Measurements from ENCODE around the gene CCT7.

DNA sequence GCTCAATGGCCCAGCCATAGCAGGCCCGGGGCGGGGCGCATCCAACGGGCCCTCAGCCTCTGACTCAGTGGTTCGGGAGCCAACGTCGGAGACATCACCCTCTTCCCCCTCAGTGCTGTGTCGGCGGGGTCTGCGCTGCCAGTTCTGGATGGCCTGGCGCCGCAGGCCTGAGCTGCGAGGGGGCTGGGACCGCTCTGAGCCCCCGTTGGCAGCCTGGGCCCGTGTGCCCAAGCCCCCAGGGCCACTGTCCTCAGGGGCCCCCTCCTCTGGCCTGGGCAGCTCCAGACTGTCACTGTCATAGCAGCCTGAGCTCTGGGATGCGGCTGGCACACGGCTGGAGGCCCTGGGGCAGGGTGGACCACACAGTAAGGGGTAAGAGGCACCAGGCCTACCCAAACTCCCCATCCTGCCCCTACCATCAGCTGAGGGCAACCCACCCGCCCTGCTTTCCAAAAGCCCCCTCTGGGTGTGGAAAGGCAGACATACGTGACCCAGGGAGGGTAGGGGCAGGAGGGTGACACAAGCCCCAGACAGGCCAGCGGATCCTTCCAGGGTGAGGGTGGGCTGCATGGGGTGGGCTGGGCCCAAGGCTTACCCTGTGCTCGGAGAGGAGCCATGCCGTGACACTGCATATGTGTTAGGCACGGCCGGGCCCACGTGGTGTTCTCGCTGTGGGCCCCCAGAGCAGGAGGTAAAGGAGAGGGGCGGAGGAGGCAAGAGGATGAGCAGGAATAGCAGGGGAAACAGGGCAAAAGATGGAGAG is 31.4 kb downstream of the CCT7 start:
- TF ChIP-seq, protein P1, sequence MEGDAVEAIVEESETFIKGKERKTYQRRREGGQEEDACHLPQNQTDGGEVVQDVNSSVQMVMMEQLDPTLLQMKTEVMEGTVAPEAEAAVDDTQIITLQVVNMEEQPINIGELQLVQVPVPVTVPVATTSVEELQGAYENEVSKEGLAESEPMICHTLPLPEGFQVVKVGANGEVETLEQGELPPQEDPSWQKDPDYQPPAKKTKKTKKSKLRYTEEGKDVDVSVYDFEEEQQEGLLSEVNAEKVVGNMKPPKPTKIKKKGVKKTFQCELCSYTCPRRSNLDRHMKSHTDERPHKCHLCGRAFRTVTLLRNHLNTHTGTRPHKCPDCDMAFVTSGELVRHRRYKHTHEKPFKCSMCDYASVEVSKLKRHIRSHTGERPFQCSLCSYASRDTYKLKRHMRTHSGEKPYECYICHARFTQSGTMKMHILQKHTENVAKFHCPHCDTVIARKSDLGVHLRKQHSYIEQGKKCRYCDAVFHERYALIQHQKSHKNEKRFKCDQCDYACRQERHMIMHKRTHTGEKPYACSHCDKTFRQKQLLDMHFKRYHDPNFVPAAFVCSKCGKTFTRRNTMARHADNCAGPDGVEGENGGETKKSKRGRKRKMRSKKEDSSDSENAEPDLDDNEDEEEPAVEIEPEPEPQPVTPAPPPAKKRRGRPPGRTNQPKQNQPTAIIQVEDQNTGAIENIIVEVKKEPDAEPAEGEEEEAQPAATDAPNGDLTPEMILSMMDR (conservative IDR thresholded peaks at IDR 0.05 in 1 of 2, IDR thresholded peaks at IDR 0.05 in 1 of 2; ENCODE audit: extremely low read depth in 1 of 2, insufficient read depth in 1 of 2, low read depth in 1 of 2, low read length in 2 of 2) = no peak
- TF ChIP-seq EZH2 (IDR thresholded peaks at IDR 0.05; ENCODE audit: borderline replicate concordance, low read length) = no peak

All from mammary epithelial cell (primary cell).